ENCODE data around the gene SHISAL2B.
A peak's percentile ranks its signal among the peaks of the same experiment; 100 is the strongest.

The SHISAL2B gene

GRCh38 chr5:64766941-64767340 is 76.6 kb downstream of the SHISAL2B start:
- no peak overlapping the region for H2AK5ac ChIP-seq (ENCODE audit: low read length, severe bottlenecking)
- no peak overlapping the region for H3K18ac ChIP-seq (ENCODE audit: low read depth in 1 of 2, low read length in 2 of 2)
- no peak overlapping the region for H2BK120ac ChIP-seq (ENCODE audit: low read depth, low read length)
- H3K9ac ChIP-seq (ENCODE audit: low read length) = peak overlapping the region; percentile 100
- peak overlapping the region in 1 of 2 experiments; percentile 100 for H3K4me3 ChIP-seq (ENCODE audit: insufficient read depth in 1 of 2, low read depth in 1 of 2, low read length in 2 of 2)
- no peak overlapping the region for H2BK15ac ChIP-seq (ENCODE audit: low read depth, poor library complexity, severe bottlenecking)
- H3K4ac ChIP-seq (ENCODE audit: low read depth in 1 of 2, low read length in 2 of 2) = no peak overlapping the region
- H2AFZ ChIP-seq (ENCODE audit: low read depth, low read length) = no peak overlapping the region
- H3K14ac ChIP-seq (ENCODE audit: low read length in 2 of 2) = no peak overlapping the region
- H3K79me1 ChIP-seq (replicated peaks; ENCODE audit: low read length, poor library complexity, severe bottlenecking) = peaks cover 23% of the 10 kb centered on the region
- H3K23ac ChIP-seq (ENCODE audit: low read length in 2 of 2) = no peak overlapping the region
- no peak overlapping the region for H3K27ac ChIP-seq (ENCODE audit: low read length, poor library complexity, severe bottlenecking)
- H3K27me3 ChIP-seq (ENCODE audit: control insufficient read depth in 1 of 2, insufficient read depth in 1 of 2, low read length in 2 of 2) = no peaks in the 10 kb centered on the region
- H3K4me2 ChIP-seq (ENCODE audit: low read length, poor library complexity, severe bottlenecking) = peak overlapping the region; percentile 75
- H3K36me3 ChIP-seq (ENCODE audit: control insufficient read depth in 1 of 2, insufficient read depth in 2 of 2, low read depth in 1 of 2, low read length in 2 of 2) = peaks cover 6 to 27% of the 10 kb centered on the region in 2 experiments
- no peak overlapping the region for H4K91ac ChIP-seq (ENCODE audit: low read length)
- H3K9me3 ChIP-seq (ENCODE audit: control insufficient read depth, low read length) = no peaks in the 10 kb centered on the region
- H3K4me1 ChIP-seq (ENCODE audit: control insufficient read depth, insufficient read depth, low read depth, low read length) = peaks cover 3% of the 10 kb centered on the region
- H2BK5ac ChIP-seq (ENCODE audit: low read depth, low read length, poor library complexity, severe bottlenecking) = no peak overlapping the region
- no peak for DNase-seq
- no peak overlapping the region for H4K8ac ChIP-seq (ENCODE audit: low read length)
- 98% methylated on average over 2 of the region's 2 CpGs for WGBS
- H2BK12ac ChIP-seq (ENCODE audit: low read length in 2 of 2) = no peak overlapping the region
